SH-SY5Y (cell line): ENCODE data around the gene CHN2.

Source experiments
- GATA2 ChIP-seq: IDR thresholded peaks from 2 replicates; pipeline ENCODE4 v1.6.1; 2011; ENCODE audit warnings: mild to moderate bottlenecking, low read depth, low read length
- GATA3 ChIP-seq: IDR thresholded peaks from 2 replicates; pipeline ENCODE4 v1.6.1; 2011; ENCODE audit warnings: low read depth, mild to moderate bottlenecking, low read length, moderate library complexity

- TF ChIP-seq GATA2 (no peak), GATA3 (no peak)
Measured at GRCh38 chr7:29315892-29316270, 121.3 kb downstream of the CHN2 start.
